CD14-positive monocyte (primary cell): ENCODE data around the gene DNAL1. TPM values are rescaled to one million over a fixed set of nuclear protein-coding genes. Genes with fewer than 3 reads are reported as not detected.

Source experiments
- DNase-seq, 3 donors: peaks; one replicate each; pipeline ENCODE4 v3.0.0-alpha.2; 2011 to 2022
- H2AFZ ChIP-seq: 2 replicates; pipeline ENCODE4 v1.6.0; 2012; ENCODE audit warnings: mild to moderate bottlenecking, low read depth, low read length, inconsistent platforms; ENCODE audit not compliant: insufficient read depth, poor library complexity, severe bottlenecking
- H3K27ac ChIP-seq, 2 donors: 1 replicate in 1 of 2; 2 replicates in 1 of 2; pipeline ENCODE4 v1.5.1; 2012 to 2013; ENCODE audit warnings: low read length in 2 of 2, control low read depth in 1 of 2, inconsistent platforms in 1 of 2, low read depth in 1 of 2, mild to moderate bottlenecking in 1 of 2
- H3K27me3 ChIP-seq, 2 donors: one replicate each; pipeline versions ENCODE4 v1.6.0 to v1.6.1; 2011 to 2013; ENCODE audit warnings: low read length in 2 of 2; ENCODE audit not compliant: control insufficient read depth in 2 of 2, insufficient read depth in 2 of 2
- H3K36me3 ChIP-seq, 2 donors: replicated peaks in 1 of 2; 1 replicate in 1 of 2; 2 replicates in 1 of 2; pipeline versions ENCODE4 v1.5.1 to v1.6.1; 2012 to 2013; ENCODE audit warnings: low read length in 2 of 2, control low read depth in 1 of 2, inconsistent platforms in 1 of 2, mild to moderate bottlenecking in 1 of 2; ENCODE audit not compliant: insufficient read depth in 2 of 2, control insufficient read depth in 1 of 2
- H3K4me1 ChIP-seq, 2 donors: 1 replicate in 1 of 2; 2 replicates in 1 of 2; pipeline versions ENCODE4 v1.5.1 to v1.6.1; 2012 to 2013; ENCODE audit warnings: low read length in 2 of 2, control low read depth in 1 of 2, inconsistent platforms in 1 of 2, mild to moderate bottlenecking in 1 of 2, moderate library complexity in 1 of 2; ENCODE audit not compliant: insufficient read depth in 2 of 2, control insufficient read depth in 1 of 2
- H3K4me2 ChIP-seq: replicated peaks from 2 replicates; pipeline ENCODE3; 2012; ENCODE audit warnings: low read length, moderate library complexity, mild to moderate bottlenecking; ENCODE audit not compliant: poor library complexity, severe bottlenecking; ENCODE audit errors: extremely low read depth
- H3K4me3 ChIP-seq, 3 experiments: fragments of 200-600 bp in 1 of 3; sonication (generic) in 1 of 3; replicated peaks in 1 of 3; 1 replicate in 2 of 3; 2 replicates in 1 of 3; pipeline ENCODE4 v1.5.1; 2011 to 2013; ENCODE audit warnings: low read length in 3 of 3, mild to moderate bottlenecking in 3 of 3, control low read depth in 2 of 3, low read depth in 2 of 3, inconsistent platforms in 1 of 3, moderate library complexity in 1 of 3
- H3K79me2 ChIP-seq: 2 replicates; pipeline ENCODE4 v1.6.0; 2012; ENCODE audit warnings: mild to moderate bottlenecking, control low read depth, inconsistent platforms, low read length, moderate library complexity; ENCODE audit not compliant: insufficient read depth
- H3K9ac ChIP-seq: 2 replicates; pipeline ENCODE4 v1.6.0; 2017; ENCODE audit warnings: low read length, mild to moderate bottlenecking; ENCODE audit not compliant: insufficient read depth, poor library complexity, severe bottlenecking
- H3K9me3 ChIP-seq, 2 donors: replicated peaks in 1 of 2; 1 replicate in 1 of 2; 2 replicates in 1 of 2; pipeline versions ENCODE4 v1.5.1 to v1.6.1; 2012 to 2013; ENCODE audit warnings: low read length in 2 of 2, control low read depth in 1 of 2; ENCODE audit not compliant: control insufficient read depth in 1 of 2, insufficient read depth in 1 of 2
- H4K20me1 ChIP-seq: 2 replicates; pipeline ENCODE4 v1.6.0; 2012; ENCODE audit warnings: mild to moderate bottlenecking, low read length, control low read depth, moderate library complexity; ENCODE audit not compliant: insufficient read depth
- H3K27ac Mint-ChIP-seq, 7 donors: one replicate each; pipeline ENCODE4 v1.8.0; 2020; ENCODE audit warnings: mild to moderate bottlenecking in 7 of 7, mixed read lengths in 7 of 7, moderate library complexity in 6 of 7, inconsistent platforms in 2 of 7
- H3K27me3 Mint-ChIP-seq, 3 donors: one replicate each; pipeline ENCODE4 v1.8.0; 2021 to 2022; ENCODE audit warnings: low read depth in 3 of 3, mild to moderate bottlenecking in 3 of 3, mixed read lengths in 3 of 3, moderate library complexity in 3 of 3, inconsistent platforms in 1 of 3
- H3K36me3 Mint-ChIP-seq, 2 donors: one replicate each; pipeline ENCODE4 v1.8.0; 2020; ENCODE audit warnings: mixed read lengths in 2 of 2, inconsistent platforms in 1 of 2, mild to moderate bottlenecking in 1 of 2
- H3K4me1 Mint-ChIP-seq: one replicate; pipeline ENCODE4 v1.8.0; 2020; ENCODE audit warnings: mild to moderate bottlenecking, mixed read lengths
- H3K4me3 Mint-ChIP-seq, 2 donors: one replicate each; pipeline ENCODE4 v1.8.0; 2020; ENCODE audit warnings: mild to moderate bottlenecking in 2 of 2, mixed read lengths in 2 of 2, moderate library complexity in 1 of 2
- H3K9me3 Mint-ChIP-seq, 7 donors: one replicate each; pipeline ENCODE4 v1.8.0; 2020 to 2022; ENCODE audit warnings: mixed read lengths in 7 of 7, mild to moderate bottlenecking in 6 of 7, moderate library complexity in 6 of 7, inconsistent platforms in 2 of 7
- CTCF ChIP-seq: fragments of 200-600 bp; IDR thresholded peaks from one replicate; pipeline ENCODE4 v1.8.0; 2022; ENCODE audit warnings: antibody characterized with exemption, mild to moderate bottlenecking
- WGBS: methylation state at CpG from one replicate; pipeline ENCODE4 v1.1.5; 2013; ENCODE audit warnings: missing lambda C conversion rate; ENCODE audit not compliant: insufficient coverage; 5-methylcytosine and 5-hydroxymethylcytosine counted together
- intact Hi-C, 2 donors: fragments of 100-400 bp; cut with micrococcal nuclease; formaldehyde crosslinking; loops; one replicate each; pipeline versions ENCODE4 v1.15.0 to v1.15.1; 2023
- polyA plus RNA-seq, 3 donors: library from polyadenylated mRNA; depleted of rRNA in 1 of 3; unstranded in 2 of 3; stranded (reverse) in 1 of 3; fragments of 300-500 nt in 2 of 3; fragments of >200 nt in 1 of 3; fragmentation: Illumina TruSeq in 2 of 3; gene quantifications; 1 replicate in 2 of 3; 2 replicates in 1 of 3; pipeline ENCODE4 v1.2.3, GENCODE V29; 2012 to 2021

The DNAL1 gene
- polyA plus RNA-seq, 3 donors = 0.68 to 3.4 (median 2.0) TPM

- Mint-ChIP-seq H3K27me3 (no peaks in the 10 kb centered on the region), H3K4me3 (peak overlapping the region; percentile 87 to 96), H3K36me3 (no peaks in the 10 kb centered on the region), H3K27ac (peak overlapping the region; percentile 89 to 94 (median 92)), H3K4me1 (peaks cover 13% of the 10 kb centered on the region), H3K9me3 (no peaks in the 10 kb centered on the region)
- no peaks in the 10 kb centered on the region for H3K79me2 ChIP-seq
- H3K4me3 ChIP-seq = peak overlapping the region; percentile 32 to 88 (median 64)
- intact Hi-C loops = no loop called here
- H3K9me3 ChIP-seq = no peaks in the 10 kb centered on the region
- H3K4me1 ChIP-seq = peaks cover 12 to 17% of the 10 kb centered on the region in 2 donors
- WGBS = 32% methylated on average over 3 of the region's 7 CpGs
- no peak for DNase-seq
- no peak for TF ChIP-seq CTCF
- peak overlapping the region; percentile 60 for H3K9ac ChIP-seq
- H3K36me3 ChIP-seq = no peaks in the 10 kb centered on the region
- H3K4me2 ChIP-seq = peak overlapping the region; percentile 95
- no peaks in the 10 kb centered on the region for H3K27me3 ChIP-seq
- H2AFZ ChIP-seq = peak overlapping the region; percentile 99
- peak overlapping the region in 1 of 2 donors; percentile 77 for H3K27ac ChIP-seq
- H4K20me1 ChIP-seq = no peaks in the 10 kb centered on the region
Observed at GRCh38 chr14:73645248-73645610, 443 bp downstream of the DNAL1 start.

GRCh38 chr14:73651005-73651404 lies 6.2 kb downstream of the DNAL1 start:
- H3K9me3 Mint-ChIP-seq = peaks cover 0 to 3% (median 0%) of the 10 kb centered on the region in 7 donors
- intact Hi-C loops = no loop called here
- H3K27me3 Mint-ChIP-seq = no peaks in the 10 kb centered on the region
- DNase-seq = no peak
- H3K4me3 Mint-ChIP-seq = no peak overlapping the region
- no peaks in the 10 kb centered on the region for H3K79me2 ChIP-seq
- H3K36me3 ChIP-seq = no peaks in the 10 kb centered on the region
- peaks cover 0 to 9% of the 10 kb centered on the region in 2 donors for H3K36me3 Mint-ChIP-seq
- H3K9ac ChIP-seq = no peak overlapping the region
- H3K4me1 ChIP-seq = no peaks in the 10 kb centered on the region
- no peak overlapping the region for H3K4me3 ChIP-seq
- no peak overlapping the region for H2AFZ ChIP-seq
- no peaks in the 10 kb centered on the region for H3K27me3 ChIP-seq
- no peak for TF ChIP-seq CTCF
- H3K9me3 ChIP-seq = no peaks in the 10 kb centered on the region
- H3K27ac ChIP-seq = no peak overlapping the region
- H4K20me1 ChIP-seq = no peaks in the 10 kb centered on the region
- no peaks in the 10 kb centered on the region for H3K4me1 Mint-ChIP-seq
- H3K27ac Mint-ChIP-seq = no peak overlapping the region
- H3K4me2 ChIP-seq = no peak overlapping the region
